ENCODE results near the gene RHD. TPM values are rescaled to one million over a fixed set of nuclear protein-coding genes. Genes with fewer than 3 reads are reported as not detected.
"Not testable (repeated sequence)": the region's sequence is repeated elsewhere in the genome, so short reads cannot be mapped to it uniquely, and the experiment has no call there.

The RHD gene
- total RNA-seq, 2 experiments from 2014 or later: 0.10 TPM; not detected in 1

- ChIA-PET CTCF (interaction anchor here (1.7 kb wide), 1 partner anchor 12 kb away, joined by 11 read pairs; the partner anchor contains the start of gene SYF2), POLR2A (interaction anchor here (1.2 to 5.4 kb wide), 2 partner anchors 10 to 13 kb away, joined by 3 to 113 read pairs; partner anchors contain the start of gene SYF2)
- H3K36me3 Mint-ChIP-seq (ENCODE audit: low read depth): peaks cover 62% of the 10 kb centered on the region
- no peaks in the 10 kb centered on the region for H3K27me3 Mint-ChIP-seq (ENCODE audit: low read depth)
- peak overlapping the region; percentile 100 for H3K27ac Mint-ChIP-seq
- no peaks in the 10 kb centered on the region for H3K9me3 Mint-ChIP-seq (ENCODE audit: insufficient read depth)
- peak overlapping the region; percentile 95 for H3K4me3 Mint-ChIP-seq
- DNase-seq (no peak), ATAC-seq (no peak)
- H3K4me1 Mint-ChIP-seq (ENCODE audit: low read depth): peaks cover 63% of the 10 kb centered on the region
These were observed 26.9 kb upstream of the RHD start for GRCh38 chr1:25245393-25245792.

GRCh38 chr1:25245809-25246599 is 26.3 kb upstream of the RHD start:
- no peaks in the 10 kb centered on the region for H3K27me3 Mint-ChIP-seq (ENCODE audit: low read depth)
- DNase-seq (no peak), ATAC-seq (peak; percentile 12)
- H3K9me3 Mint-ChIP-seq (ENCODE audit: insufficient read depth): no peaks in the 10 kb centered on the region
- ChIA-PET CTCF (interaction anchor here (0.7 to 1.7 kb wide), 2 partner anchors 12 to 398 kb away, joined by 3 to 11 read pairs; partner anchors contain the start of gene SYF2), POLR2A (interaction anchor here (0.5 to 5.4 kb wide), 4 partner anchors 11 to 92 kb away, joined by 3 to 113 read pairs (median 3); partner anchors contain the start of genes SYF2 and TMEM50A)
- H3K36me3 Mint-ChIP-seq (ENCODE audit: low read depth): peaks cover 57% of the 10 kb centered on the region
- peak overlapping the region; percentile 95 for H3K4me3 Mint-ChIP-seq
- peaks cover 58% of the 10 kb centered on the region for H3K4me1 Mint-ChIP-seq (ENCODE audit: low read depth)
- H3K27ac Mint-ChIP-seq: peak overlapping the region; percentile 100

GRCh38 chr1:25246600-25247023 is 25.7 kb upstream of the RHD start:
- Mint-ChIP-seq H3K4me1 (ENCODE audit: low read depth) (peaks cover 53% of the 10 kb centered on the region), H3K4me3 (peak overlapping the region; percentile 95), H3K9me3 (ENCODE audit: insufficient read depth) (no peaks in the 10 kb centered on the region), H3K36me3 (ENCODE audit: low read depth) (peaks cover 52% of the 10 kb centered on the region), H3K27me3 (ENCODE audit: low read depth) (no peaks in the 10 kb centered on the region), H3K27ac (peak overlapping the region; percentile 100)
- ChIA-PET CTCF (interaction anchor here (0.7 kb wide), 1 partner anchor 399 kb away, joined by 3 read pairs; no protein-coding TSS in a partner anchor), POLR2A (interaction anchor here (0.5 to 5.4 kb wide), 8 partner anchors 9 to 575 kb away, joined by 3 to 113 read pairs (median 3); partner anchors contain the start of genes RUNX3, SYF2 and TMEM50A)
- DNase-seq (peak; percentile 54), ATAC-seq (no peak)

- no peaks in the 10 kb centered on the region for H3K27me3 Mint-ChIP-seq (ENCODE audit: low read depth)
- no peaks in the 10 kb centered on the region for H3K9me3 Mint-ChIP-seq (ENCODE audit: insufficient read depth)
- DNase-seq (peak; percentile 100), ATAC-seq (peak; percentile 91)
- POLR2A ChIA-PET: interaction anchor here (0.6 to 5.4 kb wide), 24 partner anchors 9 to 831 kb away, joined by 3 to 113 read pairs (median 3); partner anchors contain the start of genes RUNX3 and SYF2
- CTCF ChIA-PET: interaction anchor here (0.5 to 0.7 kb wide), 2 partner anchors 10 to 15 kb away, joined by 3 read pairs; partner anchors contain the start of gene SYF2
- peak within 1 kb of the TSS; percentile 95 for H3K4me3 Mint-ChIP-seq
- peak within 1 kb of the TSS; percentile 100 for H3K27ac Mint-ChIP-seq
- peaks cover 49% of the 10 kb centered on the region for H3K4me1 Mint-ChIP-seq (ENCODE audit: low read depth)
- H3K36me3 Mint-ChIP-seq (ENCODE audit: low read depth): peaks cover 49% of the 10 kb centered on the region
These were observed 25.1 kb upstream of the RHD start, which contains the start of gene RSRP1 for GRCh38 chr1:25247024-25247828. Gene RSRP1, minus strand, starts transcription at chr1:25247454. Its CDS starts 491 bp downstream, at chr1:25246963.

- POLR2A ChIA-PET: interaction anchor here (0.6 to 5.4 kb wide), 25 partner anchors 8 to 832 kb away, joined by 3 to 113 read pairs (median 3); partner anchors contain the start of genes RUNX3 and SYF2
- Mint-ChIP-seq H3K27me3 (ENCODE audit: low read depth) (no peaks in the 10 kb centered on the region), H3K36me3 (ENCODE audit: low read depth) (peaks cover 40% of the 10 kb centered on the region), H3K9me3 (ENCODE audit: insufficient read depth) (no peaks in the 10 kb centered on the region), H3K27ac (peak overlapping the region; percentile 100), H3K4me3 (peak overlapping the region; percentile 95), H3K4me1 (ENCODE audit: low read depth) (peaks cover 41% of the 10 kb centered on the region)
- DNase-seq: no peak
- peak; percentile 42 for ATAC-seq
- CTCF ChIA-PET: interaction anchor here (0.5 to 0.7 kb wide), 3 partner anchors 8 to 16 kb away, joined by 3 read pairs; partner anchors contain the start of gene SYF2
These were observed 24.2 kb upstream of the RHD start for GRCh38 chr1:25247829-25248754.

- no peaks in the 10 kb centered on the region for H3K36me3 Mint-ChIP-seq (ENCODE audit: low read depth)
These were observed 18.4 kb upstream of the RHD start for GRCh38 chr1:25253911-25254310.

GRCh38 chr1:25255706-25256577 is 16.4 kb upstream of the RHD start:
- Mint-ChIP-seq H3K36me3 (ENCODE audit: low read depth) (no peaks in the 10 kb centered on the region), H3K27ac (no peak overlapping the region), H3K4me3 (no peak overlapping the region), H3K27me3 (ENCODE audit: low read depth) (no peaks in the 10 kb centered on the region), H3K9me3 (ENCODE audit: insufficient read depth) (no peaks in the 10 kb centered on the region), H3K4me1 (ENCODE audit: low read depth) (peaks cover 8% of the 10 kb centered on the region)
- ATAC-seq: no peak
- POLR2A ChIA-PET: interaction anchor here (0.6 to 1.7 kb wide), 3 partner anchors 9 to 359 kb away, joined by 3 to 12 read pairs (median 3); partner anchors contain the start of gene RSRP1
- DNase-seq: no peak
- CTCF ChIA-PET: no interaction called here

More at GRCh38 chr1:25253911-25254310, 18.4 kb upstream of the RHD start:
- ChIA-PET POLR2A (interaction anchor here (0.6 to 1.4 kb wide), 2 partner anchors 22 to 565 kb away, joined by 4 to 6 read pairs; partner anchors contain the start of gene SYF2), CTCF (no interaction called here)
- Mint-ChIP-seq H3K9me3 (ENCODE audit: insufficient read depth) (no peaks in the 10 kb centered on the region), H3K27me3 (ENCODE audit: low read depth) (no peaks in the 10 kb centered on the region), H3K4me3 (no peak overlapping the region), H3K4me1 (ENCODE audit: low read depth) (no peaks in the 10 kb centered on the region), H3K27ac (no peak overlapping the region)
- no peak for DNase-seq
- no peak for ATAC-seq

GRCh38 chr1:25256578-25256965 is 15.7 kb upstream of the RHD start:
- no peak for ATAC-seq
- H3K27ac Mint-ChIP-seq: no peak overlapping the region
- POLR2A ChIA-PET: interaction anchor here (0.6 to 1.7 kb wide), 2 partner anchors 9 to 358 kb away, joined by 3 to 12 read pairs; partner anchors contain the start of gene RSRP1
- no peak overlapping the region for H3K4me3 Mint-ChIP-seq
- no peaks in the 10 kb centered on the region for H3K9me3 Mint-ChIP-seq (ENCODE audit: insufficient read depth)
- H3K36me3 Mint-ChIP-seq (ENCODE audit: low read depth): no peaks in the 10 kb centered on the region
- CTCF ChIA-PET: no interaction called here
- no peaks in the 10 kb centered on the region for H3K27me3 Mint-ChIP-seq (ENCODE audit: low read depth)
- H3K4me1 Mint-ChIP-seq (ENCODE audit: low read depth): peaks cover 9% of the 10 kb centered on the region
- DNase-seq: no peak

- DNase-seq (no peak), ATAC-seq (no peak)
- Mint-ChIP-seq H3K36me3 (ENCODE audit: low read depth) (no peaks in the 10 kb centered on the region), H3K27me3 (ENCODE audit: low read depth) (no peaks in the 10 kb centered on the region), H3K4me1 (ENCODE audit: low read depth) (peaks cover 9% of the 10 kb centered on the region), H3K9me3 (ENCODE audit: insufficient read depth) (no peaks in the 10 kb centered on the region), H3K4me3 (no peak overlapping the region), H3K27ac (no peak overlapping the region)
- ChIA-PET POLR2A (interaction anchor here (1.7 kb wide), 1 partner anchor 10 kb away, joined by 10 read pairs; the partner anchor contains the start of gene RSRP1), CTCF (interaction anchor here (0.8 kb wide), 1 partner anchor 10 kb away, joined by 3 read pairs; the partner anchor contains the start of gene RSRP1)
These were observed 15.1 kb upstream of the RHD start for GRCh38 chr1:25257196-25257595.

GRCh38 chr1:25259813-25260212 is 12.5 kb upstream of the RHD start:
- H3K27ac Mint-ChIP-seq; H3K27me3 Mint-ChIP-seq (ENCODE audit: low read depth); POLR2A ChIA-PET; H3K36me3 Mint-ChIP-seq (ENCODE audit: low read depth); H3K9me3 Mint-ChIP-seq (ENCODE audit: insufficient read depth); DNase-seq; H3K4me3 Mint-ChIP-seq; H3K4me1 Mint-ChIP-seq (ENCODE audit: low read depth): not testable (repeated sequence)
- CTCF ChIA-PET: interaction anchor here (1.0 kb wide), 1 partner anchor 20 kb away, joined by 4 read pairs; no protein-coding TSS in a partner anchor
- ATAC-seq: peak; percentile 63
